ENCODE data around the gene PERCC1.

PERCC1 gene

DNA sequence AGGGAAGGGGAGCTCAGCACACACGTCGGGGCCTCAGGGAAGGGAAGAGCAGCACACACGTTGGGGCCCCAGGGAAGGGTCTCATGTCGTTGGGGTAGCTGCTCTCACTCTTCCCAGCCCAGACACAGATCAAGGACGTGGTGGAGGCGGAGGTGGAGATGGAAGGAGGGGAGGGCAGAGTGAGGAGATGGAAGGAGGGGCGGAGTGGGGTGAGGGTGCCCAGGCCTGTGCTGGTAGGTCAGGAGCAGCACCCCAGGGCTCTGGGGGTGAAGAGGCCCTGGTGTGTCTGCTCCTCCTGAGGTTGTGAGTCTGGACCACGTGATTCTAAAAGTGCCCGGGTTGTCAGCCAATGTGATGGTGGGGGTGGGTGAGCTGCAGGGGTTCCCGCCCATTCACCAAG is 29.1 kb downstream of the PERCC1 start:
- no peak overlapping the region for H3K4me3 ChIP-seq (ENCODE audit: low read length)
- H3F3A ChIP-seq (ENCODE audit: control insufficient read depth, insufficient read depth), result no peaks in the 10 kb centered on the region
- H3K36me3 ChIP-seq (ENCODE audit: control insufficient read depth, low read length), result peaks cover 28% of the 10 kb centered on the region
- 0 out of 2 replicates have a peak overlapping the region, but pooled peaks have one; percentile 11 for H3K4me2 ChIP-seq (ENCODE audit: low read length)
- peaks cover 24% of the 10 kb centered on the region for H3K4me1 ChIP-seq (ENCODE audit: control insufficient read depth, low read length)
- no peaks in the 10 kb centered on the region for H4K20me1 ChIP-seq (ENCODE audit: control insufficient read depth, insufficient read depth, low read depth, low read length)
- H3K27ac ChIP-seq (ENCODE audit: low read depth, low read length), result peak overlapping the region; percentile 46
- H3K9me2 ChIP-seq (replicated peaks; ENCODE audit: control insufficient read depth, low read length), result no peaks in the 10 kb centered on the region
- no peak for TF ChIP-seq EZH2phosphoT487 (IDR thresholded peaks at IDR 0.05; ENCODE audit: borderline replicate concordance, low read length)
- TF ChIP-seq, protein P1, sequence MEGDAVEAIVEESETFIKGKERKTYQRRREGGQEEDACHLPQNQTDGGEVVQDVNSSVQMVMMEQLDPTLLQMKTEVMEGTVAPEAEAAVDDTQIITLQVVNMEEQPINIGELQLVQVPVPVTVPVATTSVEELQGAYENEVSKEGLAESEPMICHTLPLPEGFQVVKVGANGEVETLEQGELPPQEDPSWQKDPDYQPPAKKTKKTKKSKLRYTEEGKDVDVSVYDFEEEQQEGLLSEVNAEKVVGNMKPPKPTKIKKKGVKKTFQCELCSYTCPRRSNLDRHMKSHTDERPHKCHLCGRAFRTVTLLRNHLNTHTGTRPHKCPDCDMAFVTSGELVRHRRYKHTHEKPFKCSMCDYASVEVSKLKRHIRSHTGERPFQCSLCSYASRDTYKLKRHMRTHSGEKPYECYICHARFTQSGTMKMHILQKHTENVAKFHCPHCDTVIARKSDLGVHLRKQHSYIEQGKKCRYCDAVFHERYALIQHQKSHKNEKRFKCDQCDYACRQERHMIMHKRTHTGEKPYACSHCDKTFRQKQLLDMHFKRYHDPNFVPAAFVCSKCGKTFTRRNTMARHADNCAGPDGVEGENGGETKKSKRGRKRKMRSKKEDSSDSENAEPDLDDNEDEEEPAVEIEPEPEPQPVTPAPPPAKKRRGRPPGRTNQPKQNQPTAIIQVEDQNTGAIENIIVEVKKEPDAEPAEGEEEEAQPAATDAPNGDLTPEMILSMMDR (IDR thresholded peaks at IDR 0.05; ENCODE audit: low read depth, low read length, poor library complexity, severe bottlenecking), result no peak
- no peaks in the 10 kb centered on the region for H3K9me3 ChIP-seq (ENCODE audit: control insufficient read depth, insufficient read depth, low read length)
- H3K79me2 ChIP-seq (ENCODE audit: control insufficient read depth, low read length), result no peaks in the 10 kb centered on the region
- H3K27me3 ChIP-seq (ENCODE audit: control insufficient read depth, low read length), result no peaks in the 10 kb centered on the region

DNA sequence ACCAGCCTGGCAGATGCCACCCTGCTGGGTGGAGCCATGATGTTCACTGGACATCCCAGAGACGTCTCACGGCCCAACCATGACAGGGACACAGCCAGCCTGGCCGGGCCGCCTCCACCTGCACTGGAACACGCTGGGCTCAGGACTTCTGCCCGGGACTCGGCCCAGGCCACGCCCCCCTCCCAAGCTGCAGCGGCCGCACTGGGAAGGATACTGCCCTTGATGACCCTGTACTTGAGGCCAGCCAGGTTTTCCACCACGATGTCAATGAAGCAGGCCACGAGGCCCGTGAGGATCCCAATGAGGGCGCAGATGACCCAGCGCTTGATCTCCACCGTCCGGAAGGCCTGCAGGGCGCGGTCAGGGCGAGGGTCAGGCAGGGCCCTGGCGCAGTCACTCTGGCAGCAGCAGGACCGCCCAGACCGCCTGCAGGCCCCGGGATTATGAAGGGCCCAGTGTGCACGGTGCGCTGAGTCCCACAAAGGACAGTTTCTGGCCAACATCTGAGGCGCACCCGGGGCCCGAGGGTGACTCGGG is 29.8 kb downstream of the PERCC1 start:
- Histone ChIP-seq H3F3A (ENCODE audit: control insufficient read depth, insufficient read depth) (no peaks in the 10 kb centered on the region), H4K20me1 (ENCODE audit: control insufficient read depth, insufficient read depth, low read depth, low read length) (no peaks in the 10 kb centered on the region), H3K36me3 (ENCODE audit: control insufficient read depth, low read length) (peaks cover 28% of the 10 kb centered on the region), H3K9me3 (ENCODE audit: control insufficient read depth, insufficient read depth, low read length) (no peaks in the 10 kb centered on the region), H3K4me1 (ENCODE audit: control insufficient read depth, low read length) (peaks cover 24% of the 10 kb centered on the region), H3K4me2 (ENCODE audit: low read length) (no peak overlapping the region), H3K79me2 (ENCODE audit: control insufficient read depth, low read length) (peaks cover 4% of the 10 kb centered on the region), H3K27ac (ENCODE audit: low read depth, low read length) (no peak overlapping the region), H3K4me3 (ENCODE audit: low read length) (no peak overlapping the region), H3K27me3 (ENCODE audit: control insufficient read depth, low read length) (no peaks in the 10 kb centered on the region), H3K9me2 (replicated peaks; ENCODE audit: control insufficient read depth, low read length) (no peaks in the 10 kb centered on the region)
- no peak for TF ChIP-seq EZH2phosphoT487 (IDR thresholded peaks at IDR 0.05; ENCODE audit: borderline replicate concordance, low read length)
- TF ChIP-seq, protein P1 (IDR thresholded peaks at IDR 0.05; ENCODE audit: low read depth, low read length, poor library complexity, severe bottlenecking), result no peak

DNA sequence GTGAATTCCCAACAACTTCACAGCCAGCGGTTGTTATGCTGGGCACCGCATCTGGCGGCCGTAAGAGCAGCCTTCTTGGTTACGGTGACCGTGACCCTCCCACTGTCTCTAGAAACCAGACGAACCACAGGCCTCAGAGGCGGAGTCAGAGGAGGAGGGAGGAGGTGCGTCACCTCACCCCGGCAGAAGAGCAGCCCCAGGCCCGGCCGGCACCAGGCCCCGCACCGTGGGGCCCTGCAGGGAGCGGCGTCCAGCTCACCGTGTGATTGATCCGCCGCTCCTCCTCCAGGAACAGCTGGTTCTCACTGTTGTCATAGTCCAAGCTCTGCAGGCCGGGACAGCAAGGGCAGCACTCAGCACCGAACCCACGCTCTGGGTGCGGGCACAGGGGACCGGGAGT is 30.3 kb downstream of the PERCC1 start:
- no peak overlapping the region for H3K4me2 ChIP-seq (ENCODE audit: low read length)
- H3K36me3 ChIP-seq (ENCODE audit: control insufficient read depth, low read length), result peaks cover 28% of the 10 kb centered on the region
- no peaks in the 10 kb centered on the region for H3K9me2 ChIP-seq (replicated peaks; ENCODE audit: control insufficient read depth, low read length)
- H3K27ac ChIP-seq (ENCODE audit: low read depth, low read length), result no peak overlapping the region
- H3K27me3 ChIP-seq (ENCODE audit: control insufficient read depth, low read length), result no peaks in the 10 kb centered on the region
- peaks cover 24% of the 10 kb centered on the region for H3K4me1 ChIP-seq (ENCODE audit: control insufficient read depth, low read length)
- H3K9me3 ChIP-seq (ENCODE audit: control insufficient read depth, insufficient read depth, low read length), result no peaks in the 10 kb centered on the region
- H3K4me3 ChIP-seq (ENCODE audit: low read length), result no peak overlapping the region
- no peaks in the 10 kb centered on the region for H4K20me1 ChIP-seq (ENCODE audit: control insufficient read depth, insufficient read depth, low read depth, low read length)
- TF ChIP-seq EZH2phosphoT487 (IDR thresholded peaks at IDR 0.05; ENCODE audit: borderline replicate concordance, low read length), result no peak
- TF ChIP-seq, protein P1 (IDR thresholded peaks at IDR 0.05; ENCODE audit: low read depth, low read length, poor library complexity, severe bottlenecking), result no peak
- H3K79me2 ChIP-seq (ENCODE audit: control insufficient read depth, low read length), result peaks cover 9% of the 10 kb centered on the region
- no peaks in the 10 kb centered on the region for H3F3A ChIP-seq (ENCODE audit: control insufficient read depth, insufficient read depth)
